Glutamatergic neuron (in vitro differentiated cells): Measurements from ENCODE around the gene ZFHX3. TPM values are rescaled to one million over a fixed set of nuclear protein-coding genes. Genes with fewer than 3 reads are reported as not detected.

Source experiments
- DNase-seq: peaks from one replicate; pipeline ENCODE4 v3.0.0; 2022
- H3K27ac Mint-ChIP-seq: one replicate; pipeline ENCODE4 v1.8.0; 2020; ENCODE audit warnings: mild to moderate bottlenecking, mixed read lengths, inconsistent platforms; ENCODE audit not compliant: unreplicated experiment
- H3K27me3 Mint-ChIP-seq: one replicate; pipeline ENCODE4 v1.8.0; 2020; ENCODE audit warnings: mild to moderate bottlenecking, moderate library complexity, mixed read lengths, inconsistent platforms; ENCODE audit not compliant: unreplicated experiment
- H3K36me3 Mint-ChIP-seq: one replicate; pipeline ENCODE4 v1.8.0; 2020; ENCODE audit warnings: mild to moderate bottlenecking, mixed read lengths, inconsistent platforms; ENCODE audit not compliant: unreplicated experiment
- H3K4me1 Mint-ChIP-seq: one replicate; pipeline ENCODE4 v1.8.0; 2020; ENCODE audit warnings: mild to moderate bottlenecking, low read depth, mixed read lengths, inconsistent platforms; ENCODE audit not compliant: unreplicated experiment
- H3K4me3 Mint-ChIP-seq: one replicate; pipeline ENCODE4 v1.8.0; 2020; ENCODE audit warnings: mild to moderate bottlenecking, mixed read lengths, inconsistent platforms; ENCODE audit not compliant: unreplicated experiment
- H3K9me3 Mint-ChIP-seq: one replicate; pipeline ENCODE4 v1.8.0; 2020; ENCODE audit warnings: mild to moderate bottlenecking, moderate library complexity, mixed read lengths, inconsistent platforms; ENCODE audit not compliant: unreplicated experiment
- total RNA-seq: library from RNA; stranded (reverse); fragmentation: NEBNext Ultra II Directional; extraction: Animal tissue kit (Norgen Biotek cat#: 25700); gene quantifications from one replicate; pipeline ENCODE4 v1.2.1, GENCODE V29; 2021; ENCODE audit not compliant: unreplicated experiment
- TF ChIP-seq, protein P1 (sequence below): fragments of 200-600 bp; sonication (generic); IDR thresholded peaks from one replicate; pipeline ENCODE4 v1.5.0; 2021; ENCODE audit not compliant: partially characterized antibody, unreplicated experiment

The ZFHX3 gene
- total RNA-seq, 1 donor from 2014 or later: 6.8 TPM

DNA sequence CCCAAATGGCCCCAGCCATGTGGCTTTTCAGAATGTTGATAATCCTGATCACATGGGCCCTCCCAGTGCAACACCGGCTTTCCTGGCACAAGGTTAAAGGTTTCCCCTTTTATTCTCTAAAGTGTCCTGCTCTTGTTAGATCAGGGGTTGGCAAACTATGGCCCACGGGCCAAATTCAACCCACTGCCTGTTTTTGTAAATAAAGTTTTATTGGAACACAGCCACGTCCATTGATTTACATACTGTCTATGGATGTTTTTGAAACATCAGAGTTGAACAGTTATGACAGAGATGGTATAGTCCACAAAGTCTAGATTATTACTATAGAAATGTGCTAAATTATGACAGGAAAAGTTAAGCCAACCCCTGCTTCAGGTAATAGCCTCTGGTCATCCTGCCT is 157.3 kb downstream of the ZFHX3 start:
- H3K4me1 Mint-ChIP-seq: peaks cover 6% of the 10 kb centered on the region
- H3K36me3 Mint-ChIP-seq: no peaks in the 10 kb centered on the region
- H3K9me3 Mint-ChIP-seq: peaks cover 3% of the 10 kb centered on the region
- peaks cover 5% of the 10 kb centered on the region for H3K27me3 Mint-ChIP-seq
- TF ChIP-seq, protein P1, sequence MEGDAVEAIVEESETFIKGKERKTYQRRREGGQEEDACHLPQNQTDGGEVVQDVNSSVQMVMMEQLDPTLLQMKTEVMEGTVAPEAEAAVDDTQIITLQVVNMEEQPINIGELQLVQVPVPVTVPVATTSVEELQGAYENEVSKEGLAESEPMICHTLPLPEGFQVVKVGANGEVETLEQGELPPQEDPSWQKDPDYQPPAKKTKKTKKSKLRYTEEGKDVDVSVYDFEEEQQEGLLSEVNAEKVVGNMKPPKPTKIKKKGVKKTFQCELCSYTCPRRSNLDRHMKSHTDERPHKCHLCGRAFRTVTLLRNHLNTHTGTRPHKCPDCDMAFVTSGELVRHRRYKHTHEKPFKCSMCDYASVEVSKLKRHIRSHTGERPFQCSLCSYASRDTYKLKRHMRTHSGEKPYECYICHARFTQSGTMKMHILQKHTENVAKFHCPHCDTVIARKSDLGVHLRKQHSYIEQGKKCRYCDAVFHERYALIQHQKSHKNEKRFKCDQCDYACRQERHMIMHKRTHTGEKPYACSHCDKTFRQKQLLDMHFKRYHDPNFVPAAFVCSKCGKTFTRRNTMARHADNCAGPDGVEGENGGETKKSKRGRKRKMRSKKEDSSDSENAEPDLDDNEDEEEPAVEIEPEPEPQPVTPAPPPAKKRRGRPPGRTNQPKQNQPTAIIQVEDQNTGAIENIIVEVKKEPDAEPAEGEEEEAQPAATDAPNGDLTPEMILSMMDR: no peak
- no peak overlapping the region for H3K4me3 Mint-ChIP-seq
- DNase-seq: no peak
- no peak overlapping the region for H3K27ac Mint-ChIP-seq

DNA sequence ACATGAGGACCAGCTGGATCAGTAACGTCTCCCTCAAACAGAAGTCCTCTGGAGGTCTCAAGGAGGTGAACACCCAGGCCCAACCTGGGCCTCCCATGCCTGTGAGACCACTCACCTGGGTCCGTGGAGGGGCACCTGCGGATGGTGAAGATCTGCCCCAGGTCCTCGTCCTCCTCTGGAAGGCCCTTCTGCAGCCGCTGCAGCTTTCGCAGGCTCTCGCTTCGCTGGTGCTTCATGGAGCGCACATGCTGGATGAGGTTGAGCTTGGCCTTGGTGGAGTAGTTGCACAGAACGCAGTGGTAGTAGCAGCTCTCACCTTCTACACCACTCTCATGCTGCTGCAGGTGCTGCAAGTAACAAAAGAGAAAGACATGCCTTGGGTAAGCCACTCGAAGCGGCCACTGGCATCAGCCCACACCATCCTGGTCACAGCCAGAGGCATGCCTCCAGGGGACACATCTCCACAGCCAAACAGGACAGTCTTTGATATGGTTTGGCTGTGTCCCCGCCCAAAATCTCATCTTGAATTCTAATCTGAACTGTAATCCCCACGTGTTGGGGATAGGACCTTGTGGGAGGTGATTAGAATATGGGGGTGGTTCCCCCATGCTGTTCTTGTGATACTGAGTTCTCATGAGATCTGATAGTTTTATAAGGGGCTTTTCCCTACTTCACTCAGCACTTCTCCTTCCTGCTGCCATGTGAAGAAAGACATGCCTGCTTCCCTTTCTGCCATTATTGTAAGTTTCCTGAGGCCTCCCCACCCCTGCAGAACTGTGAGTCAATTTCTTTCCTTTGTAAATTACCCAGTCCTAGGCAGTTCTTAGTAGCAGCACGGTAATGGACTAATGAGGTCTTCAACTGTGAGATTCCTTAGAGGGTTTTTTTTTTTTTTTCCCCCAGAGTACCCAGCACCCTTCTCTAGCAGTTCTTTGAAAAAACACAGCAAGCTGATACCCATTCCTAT is 158.0 kb downstream of the ZFHX3 start:
- Mint-ChIP-seq H3K4me3 (no peak overlapping the region), H3K36me3 (no peaks in the 10 kb centered on the region), H3K4me1 (peaks cover 6% of the 10 kb centered on the region), H3K9me3 (peaks cover 3% of the 10 kb centered on the region), H3K27ac (no peak overlapping the region), H3K27me3 (peaks cover 5% of the 10 kb centered on the region)
- TF ChIP-seq, protein P1: no peak
- no peak for DNase-seq

DNA sequence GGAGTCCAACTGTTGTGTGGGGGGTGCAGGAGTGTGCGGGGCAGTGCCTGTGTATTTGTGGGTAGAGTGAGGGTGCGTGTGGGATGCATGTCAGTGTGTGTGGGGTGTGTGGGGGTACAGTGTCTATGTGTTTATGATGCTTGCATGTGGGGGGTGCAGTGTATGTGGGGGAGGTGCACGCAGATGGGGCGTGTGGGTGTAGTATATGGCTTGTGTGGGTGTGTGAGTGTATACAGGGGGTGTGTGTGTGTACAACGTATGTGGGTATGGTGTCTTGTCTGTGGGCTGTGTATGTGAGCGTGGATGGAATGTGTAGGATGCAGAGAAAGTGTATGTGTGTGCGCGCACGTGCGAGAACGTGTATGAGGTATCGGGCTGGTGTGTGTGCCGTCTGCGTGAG is 160.4 kb downstream of the ZFHX3 start:
- DNase-seq: no peak
- peaks cover 12% of the 10 kb centered on the region for H3K4me1 Mint-ChIP-seq

DNA sequence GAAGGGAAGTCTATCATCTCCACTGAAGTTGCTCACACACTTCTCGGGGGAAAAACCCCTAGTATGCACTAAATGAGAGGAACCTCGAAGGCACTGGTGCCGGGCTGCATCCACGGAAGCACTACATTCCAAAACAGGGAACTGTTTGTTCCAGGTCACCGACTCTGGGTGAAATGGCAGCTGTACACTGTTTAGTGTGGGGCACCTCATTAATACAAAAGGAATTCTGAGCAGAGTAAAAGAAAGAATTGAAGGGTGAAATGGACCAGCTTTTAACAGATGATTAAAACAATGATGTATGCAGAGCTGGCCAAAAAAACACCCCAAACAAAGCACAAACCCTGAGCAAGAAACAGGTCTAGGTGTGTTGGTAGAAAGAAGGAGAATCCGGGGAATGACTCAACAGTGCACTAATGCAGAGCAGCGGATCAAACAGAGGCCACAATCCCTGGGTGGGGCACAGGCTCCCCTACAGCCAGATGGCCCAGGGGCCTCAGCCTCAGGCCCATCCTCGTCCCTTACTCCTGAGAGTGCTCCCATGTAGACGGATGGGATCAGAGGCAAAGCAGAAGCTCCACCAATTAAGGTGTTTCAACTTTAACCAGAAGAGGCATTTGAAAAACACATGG is 161.5 kb downstream of the ZFHX3 start:
- Mint-ChIP-seq H3K4me1 (peaks cover 18% of the 10 kb centered on the region), H3K27me3 (peaks cover 5% of the 10 kb centered on the region), H3K36me3 (no peaks in the 10 kb centered on the region), H3K9me3 (no peaks in the 10 kb centered on the region), H3K4me3 (no peak overlapping the region), H3K27ac (no peak overlapping the region)
- DNase-seq: no peak
- TF ChIP-seq, protein P1: no peak

More for the DNA sequence above, 160.4 kb downstream of the ZFHX3 start:
- TF ChIP-seq, protein P1: no peak
- no peak overlapping the region for H3K27ac Mint-ChIP-seq
- peaks cover 5% of the 10 kb centered on the region for H3K27me3 Mint-ChIP-seq
- H3K4me3 Mint-ChIP-seq: no peak overlapping the region
- peaks cover 3% of the 10 kb centered on the region for H3K9me3 Mint-ChIP-seq
- no peaks in the 10 kb centered on the region for H3K36me3 Mint-ChIP-seq

DNA sequence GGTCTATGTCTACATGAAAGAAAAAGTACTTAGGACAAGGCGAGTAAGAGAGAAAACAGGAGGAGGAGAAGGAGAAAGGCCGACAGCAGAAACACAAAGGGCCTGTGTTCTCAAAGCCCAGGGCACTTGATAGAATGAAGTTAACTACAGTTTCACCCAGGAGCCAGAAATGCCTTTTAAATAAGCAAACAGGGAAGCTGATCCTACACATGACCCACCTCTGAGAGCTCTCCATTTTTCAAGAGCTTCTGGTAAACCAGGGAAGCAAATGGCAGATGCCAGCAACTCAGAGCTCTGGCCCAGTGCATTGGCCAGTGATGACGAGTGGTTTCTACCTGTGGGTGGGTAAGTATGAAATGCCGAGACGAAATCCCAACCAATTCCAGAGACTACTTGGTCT is 163.4 kb downstream of the ZFHX3 start:
- Mint-ChIP-seq H3K27ac (no peak overlapping the region), H3K27me3 (peaks cover 4% of the 10 kb centered on the region), H3K4me3 (no peak overlapping the region), H3K36me3 (no peaks in the 10 kb centered on the region), H3K4me1 (peaks cover 18% of the 10 kb centered on the region), H3K9me3 (no peaks in the 10 kb centered on the region)
- TF ChIP-seq, protein P1: no peak
- DNase-seq: no peak
